Measurements from ENCODE around the gene CDH16.
A peak's percentile ranks its signal among the peaks of the same experiment; 100 is the strongest.
"Not testable (repeated sequence)": the region's sequence is repeated elsewhere in the genome, so short reads cannot be mapped to it uniquely, and the experiment has no call there.

CDH16 gene

DNA sequence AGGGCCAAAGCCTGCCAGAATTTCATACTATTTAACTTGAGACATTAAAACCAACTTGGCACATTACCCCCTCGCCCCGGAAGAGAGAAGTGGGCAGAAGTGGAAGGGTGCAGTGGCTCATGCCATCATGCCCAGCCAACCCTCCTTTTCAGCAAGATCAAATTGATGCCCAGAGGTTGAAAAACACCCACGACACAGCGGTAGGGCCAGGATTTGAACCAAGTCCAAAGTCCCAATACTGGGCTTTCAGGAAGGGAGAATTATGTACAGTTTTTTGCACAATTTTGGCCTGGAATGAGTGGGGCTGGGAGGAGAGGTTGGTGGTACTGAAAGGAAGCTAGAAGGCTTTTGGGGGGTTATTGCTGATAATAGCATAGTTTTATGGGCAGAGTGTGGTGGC is 27.3 kb downstream of the CDH16 start:
- DNase-seq = no peak

DNA sequence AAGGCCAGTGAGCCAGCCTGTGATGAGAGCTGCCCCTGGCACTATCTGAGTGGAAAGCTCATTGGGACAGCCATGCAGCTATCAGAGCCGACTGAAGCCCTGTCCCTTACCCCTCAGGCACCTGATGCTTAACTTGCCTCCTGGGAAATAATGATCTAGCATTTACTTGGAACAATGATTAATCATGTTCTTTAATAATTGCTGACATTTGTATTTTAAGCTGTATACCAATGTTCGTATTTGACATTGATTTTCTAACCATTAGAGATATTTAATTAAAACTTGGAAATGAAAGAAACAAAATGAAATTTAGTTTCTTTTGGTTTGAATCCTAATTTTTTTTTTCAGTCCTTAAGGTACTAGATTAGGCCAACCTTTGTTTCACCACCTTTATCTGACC is 27.9 kb downstream of the CDH16 start:
- DNase-seq = no peak

DNA sequence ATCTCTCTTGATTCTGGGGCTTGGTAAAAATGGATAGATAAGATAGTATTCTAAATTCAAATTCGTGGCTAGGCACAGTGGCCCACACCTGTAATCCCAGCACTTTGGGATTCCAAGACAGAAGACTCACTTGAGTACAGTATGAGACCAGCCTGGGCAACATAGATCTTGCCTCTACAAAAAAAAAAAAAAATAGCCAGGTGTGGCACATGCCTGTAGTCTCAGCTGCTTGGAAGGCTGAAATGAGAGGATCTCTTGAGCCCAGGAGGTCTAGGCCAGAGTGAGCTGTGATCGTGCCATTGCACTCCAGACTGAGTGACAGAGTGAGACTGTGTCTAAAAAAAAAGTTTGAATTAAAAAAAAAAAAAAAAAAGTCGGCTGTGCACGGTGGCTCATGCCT is 29.1 kb downstream of the CDH16 start:
- DNase-seq = no peak

DNA sequence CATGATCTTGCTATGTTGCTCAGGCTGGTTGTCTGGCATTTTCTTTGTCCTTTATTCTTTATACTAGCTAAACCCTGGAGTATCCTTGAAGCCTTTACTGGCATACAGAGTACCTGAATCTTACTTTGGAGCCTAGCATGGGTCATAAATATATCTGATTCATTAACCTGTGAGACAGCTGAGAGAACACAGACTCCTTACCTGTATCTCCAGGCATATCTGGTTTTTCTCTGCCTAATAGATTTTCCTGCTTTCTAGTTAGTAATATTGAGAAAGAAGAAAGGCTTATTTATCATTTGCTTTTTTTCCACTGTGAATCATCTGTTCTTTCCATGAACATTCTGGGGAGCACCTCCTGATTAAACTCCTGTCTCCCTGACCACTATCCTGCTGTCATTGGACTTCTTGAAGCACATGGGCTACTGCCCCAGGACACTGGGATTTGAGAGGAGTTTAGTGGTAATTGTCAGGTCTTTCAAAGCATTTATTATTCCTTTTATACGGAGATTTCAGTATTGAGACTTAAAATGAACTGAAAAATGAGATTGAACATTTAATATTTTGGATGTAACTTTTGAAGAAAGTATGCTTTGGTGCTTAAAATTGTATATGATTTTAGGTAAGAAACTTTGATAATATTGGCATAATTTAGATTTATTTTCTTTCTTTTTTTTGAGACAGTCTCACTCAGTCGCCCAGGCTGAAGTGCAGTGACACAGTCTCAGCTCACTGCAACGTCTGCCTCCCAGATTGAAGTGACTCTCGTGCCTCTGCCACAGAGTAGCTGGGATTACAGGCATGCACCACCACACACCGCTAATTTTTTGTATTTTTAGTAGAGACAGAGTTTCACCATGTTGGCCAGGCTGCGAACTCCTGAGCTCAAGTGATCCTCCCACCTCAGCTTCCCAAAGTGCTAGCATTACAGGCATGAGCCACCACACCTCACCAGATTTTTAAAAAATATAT is 29.8 kb downstream of the CDH16 start:
- no peak for DNase-seq

DNA sequence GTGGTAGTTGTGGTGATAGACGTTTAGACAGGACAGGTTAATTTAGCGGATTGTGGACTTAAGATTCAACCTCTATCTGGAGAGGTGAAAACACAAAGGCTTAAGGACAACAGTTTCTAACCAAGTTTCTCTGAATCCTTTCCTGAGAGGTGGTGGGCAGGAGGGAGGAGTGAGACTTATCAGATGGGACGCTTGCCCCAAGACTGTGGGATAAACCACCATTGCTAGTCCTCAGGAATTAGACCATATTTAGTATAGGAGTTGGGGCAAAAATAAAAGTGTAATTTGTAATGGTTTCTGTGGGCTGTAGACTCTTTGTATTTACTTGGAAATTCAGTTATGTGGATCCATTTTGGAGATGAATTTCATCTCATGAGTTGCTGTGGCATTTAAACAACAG is 31.8 kb downstream of the CDH16 start:
- no peak for DNase-seq

DNA sequence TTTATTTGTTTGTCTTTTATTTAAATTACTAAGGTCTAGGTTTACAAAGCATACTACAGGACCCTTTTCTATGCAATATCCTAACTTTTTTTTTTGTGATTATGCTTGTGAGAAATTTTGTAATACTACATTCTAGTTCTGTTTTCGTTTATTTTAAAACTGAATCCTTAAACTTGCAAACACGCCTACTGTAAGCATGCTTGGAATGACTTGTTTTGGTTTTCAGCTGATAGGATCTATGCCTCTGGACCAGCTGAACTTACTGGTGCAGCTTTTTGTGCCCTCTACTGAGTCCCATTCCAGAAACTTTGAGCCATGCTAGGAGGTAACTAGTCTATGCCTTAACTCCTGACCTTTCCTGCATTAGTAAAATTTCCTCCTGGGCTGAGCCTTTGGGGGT is 32.4 kb downstream of the CDH16 start:
- DNase-seq = no peak

DNA sequence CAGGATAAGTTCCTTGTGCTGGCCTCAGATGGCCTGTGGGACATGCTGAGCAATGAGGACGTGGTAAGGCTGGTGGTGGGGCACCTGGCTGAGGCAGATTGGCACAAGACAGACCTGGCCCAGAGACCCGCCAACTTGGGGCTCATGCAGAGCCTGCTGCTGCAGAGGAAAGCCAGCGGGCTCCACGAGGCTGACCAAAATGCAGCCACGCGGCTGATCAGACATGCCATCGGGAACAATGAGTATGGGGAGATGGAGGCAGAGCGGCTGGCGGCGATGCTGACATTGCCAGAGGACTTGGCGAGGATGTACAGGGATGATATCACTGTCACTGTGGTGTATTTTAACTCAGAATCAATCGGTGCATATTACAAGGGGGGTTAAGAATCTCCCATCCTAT is 33.2 kb downstream of the CDH16 start:
- DNase-seq = no peak

DNA sequence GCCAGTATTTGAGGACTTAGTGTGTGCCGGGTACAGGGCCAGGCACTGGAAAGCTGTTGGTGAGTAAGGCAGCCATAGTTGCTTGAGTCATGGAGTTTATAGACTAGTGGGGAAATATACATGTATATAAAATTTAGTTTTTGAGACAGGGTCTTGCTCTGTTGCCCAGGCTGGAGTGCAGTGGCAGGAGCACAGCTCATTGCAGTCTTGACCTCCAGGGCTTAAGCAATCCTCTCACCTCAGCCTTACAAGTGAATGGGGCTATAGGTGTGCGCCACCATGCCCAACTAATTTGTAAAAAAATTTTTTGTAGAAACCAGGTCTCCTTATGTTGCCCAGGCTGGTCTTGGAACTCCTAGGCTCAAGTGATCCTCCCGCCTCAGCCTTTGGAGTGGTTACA is 36.0 kb downstream of the CDH16 start:
- DNase-seq = no peak

DNA sequence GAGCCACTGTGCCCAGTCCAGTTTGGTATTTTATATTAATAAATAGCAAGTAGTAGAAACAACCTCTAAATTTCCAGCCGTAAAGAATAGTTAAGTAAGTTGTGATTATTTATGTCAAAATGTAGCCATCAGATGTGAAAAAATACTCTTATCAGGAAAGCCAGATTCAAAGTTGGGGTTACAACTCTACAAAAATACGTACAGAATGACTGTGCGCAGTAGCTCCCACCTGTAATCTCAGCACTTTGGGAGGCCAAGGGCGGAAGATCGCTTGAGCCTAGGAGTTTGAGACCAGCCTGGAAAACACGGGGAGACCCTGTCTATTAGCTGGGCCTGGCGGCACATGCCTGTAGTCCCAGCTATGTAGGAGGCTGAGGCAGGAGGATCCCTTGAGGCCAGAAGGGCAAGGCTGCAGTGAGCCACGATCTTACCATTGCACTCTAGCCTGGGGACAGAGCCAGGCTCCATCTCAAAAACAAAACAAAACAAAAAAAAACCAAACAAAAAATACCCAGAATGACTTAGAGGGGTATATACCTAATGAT is 36.6 kb downstream of the CDH16 start:
- DNase-seq = no peak

DNA sequence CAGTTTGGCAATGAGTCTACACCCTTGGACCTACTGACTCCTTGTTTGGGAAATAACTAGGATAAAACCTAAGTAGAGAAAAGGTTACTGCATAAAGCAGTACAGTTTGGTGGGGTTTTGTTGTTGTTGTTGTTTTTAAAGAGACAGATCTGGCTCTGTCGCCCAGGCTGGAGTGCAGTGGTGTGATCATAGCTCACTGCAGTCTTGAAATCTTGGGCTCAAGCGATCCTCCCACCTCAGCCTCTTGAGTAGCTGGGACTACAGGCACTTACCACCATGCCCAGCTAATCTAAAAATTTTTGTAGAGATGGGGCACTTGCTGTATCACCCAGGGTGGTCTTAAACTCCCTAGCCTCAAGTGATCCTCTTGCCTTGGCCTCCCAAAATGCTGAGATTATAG is 37.1 kb downstream of the CDH16 start:
- no peak for DNase-seq

DNA sequence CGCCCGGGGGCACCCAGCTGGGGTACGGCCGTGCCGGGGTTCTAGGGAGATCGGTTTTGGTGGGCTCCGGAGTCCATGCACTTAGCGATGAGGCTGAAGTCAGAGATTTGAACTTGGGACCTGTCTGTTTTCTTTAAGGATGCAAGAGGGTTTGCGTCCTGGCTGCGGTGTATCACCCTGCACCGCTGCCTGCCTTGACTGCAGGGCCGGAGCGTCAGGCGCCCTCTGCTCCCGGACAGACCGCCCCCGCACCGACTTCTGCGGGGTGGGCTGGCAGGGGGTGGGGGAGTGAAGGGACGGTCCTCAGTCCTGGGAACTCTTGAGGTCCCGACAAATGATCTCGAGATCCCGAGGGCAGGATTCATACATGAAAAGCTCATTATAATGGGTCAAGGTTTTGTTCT is 37.7 kb downstream of the CDH16 start:
- DNase-seq = no peak

DNA sequence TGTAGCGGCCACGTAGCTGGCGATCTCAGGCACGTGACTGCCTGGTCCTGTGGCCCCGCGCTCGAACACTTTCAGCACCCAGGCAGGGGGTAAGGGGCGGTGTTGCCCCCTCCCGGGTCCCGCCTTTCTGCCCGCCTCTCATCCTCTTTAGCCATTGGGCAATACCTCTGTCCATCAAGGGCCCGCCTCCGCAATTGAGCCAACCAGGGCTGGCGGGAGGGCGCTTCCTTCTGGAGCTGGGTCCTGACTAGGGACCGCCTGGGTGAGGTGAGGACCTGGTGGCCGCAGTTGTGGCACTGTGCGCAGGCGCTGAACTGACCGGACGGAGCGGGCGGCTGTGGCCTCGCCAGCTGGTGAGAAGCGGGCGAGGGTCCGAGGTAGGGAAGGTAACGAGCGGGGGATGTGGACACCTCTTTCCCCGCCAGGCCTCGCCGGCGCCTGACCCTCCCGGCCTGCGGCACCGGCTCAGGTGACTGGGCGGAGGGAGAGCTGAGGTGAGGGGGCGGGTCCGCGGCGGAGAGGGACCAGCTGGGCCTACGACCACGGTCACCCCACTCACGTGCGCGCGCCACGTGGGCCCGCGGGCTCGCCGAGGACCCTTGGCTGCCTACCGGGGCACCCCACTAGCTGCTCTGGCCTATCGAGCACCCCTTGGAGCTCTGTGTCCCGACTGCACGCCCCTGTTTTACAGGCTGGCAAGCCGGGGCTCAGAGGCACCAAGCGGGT is 38.2 kb downstream of the CDH16 start, which contains the start of gene PDP2:
Gene PDP2 (plus strand): TSS at position 228 of the 726 bp plus-strand sequence. CDS start 3,770 bp downstream, outside the sequence.
- DNase-seq = peak; percentile 50

DNA sequence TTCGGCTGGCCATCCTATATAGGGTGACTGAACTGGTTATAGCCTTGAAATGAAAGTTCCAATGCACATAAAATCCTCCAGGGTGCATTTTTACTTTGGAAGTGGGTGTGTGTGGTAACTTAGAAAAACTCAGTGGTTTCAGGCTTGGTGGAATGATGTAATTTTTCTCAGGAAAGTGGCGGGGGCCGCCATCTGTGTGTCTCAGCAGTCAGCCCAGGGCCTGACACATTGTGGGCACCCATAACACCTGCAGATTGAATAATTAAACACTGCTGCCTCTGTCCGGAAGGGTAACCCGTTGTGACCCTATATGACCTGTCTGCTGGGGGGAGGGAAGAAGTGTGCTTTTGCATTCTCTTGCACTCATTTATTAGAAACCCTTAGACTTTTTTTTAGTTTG is 40.6 kb downstream of the CDH16 start:
- no peak for DNase-seq

DNA sequence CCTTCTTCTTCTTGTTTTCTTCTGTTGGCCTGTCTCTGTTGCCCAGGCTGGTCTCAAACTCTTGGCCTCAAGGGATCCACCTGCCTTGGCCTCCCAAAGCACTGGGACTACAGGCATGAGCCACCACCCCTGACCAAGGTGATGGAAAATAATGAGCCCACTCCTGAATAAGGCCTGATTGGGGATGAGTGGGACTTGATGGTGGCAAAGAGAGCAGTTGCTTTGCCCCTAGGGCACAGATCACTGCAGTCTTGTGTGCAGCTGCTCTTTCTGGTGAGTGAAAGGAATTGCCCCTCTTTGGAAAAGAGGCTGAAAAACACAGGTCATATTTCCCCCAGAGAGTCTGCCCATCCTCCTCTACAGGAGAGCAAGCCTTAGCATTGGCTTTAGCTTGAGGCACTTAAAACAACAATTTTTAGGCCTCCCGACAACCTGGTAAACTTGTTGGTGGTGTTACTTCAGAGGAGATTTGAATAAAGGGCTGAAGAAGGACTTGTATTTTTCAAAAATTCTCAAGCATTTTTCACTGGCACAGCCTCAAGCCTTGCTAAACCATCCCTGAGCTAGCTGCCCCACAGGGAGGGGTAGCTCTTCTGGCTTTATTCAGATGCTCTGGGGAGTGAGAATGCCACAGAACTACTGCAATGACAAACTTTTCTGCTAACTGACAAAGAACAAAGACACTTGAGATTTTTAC is 44.5 kb downstream of the CDH16 start:
- no peak for DNase-seq

DNA sequence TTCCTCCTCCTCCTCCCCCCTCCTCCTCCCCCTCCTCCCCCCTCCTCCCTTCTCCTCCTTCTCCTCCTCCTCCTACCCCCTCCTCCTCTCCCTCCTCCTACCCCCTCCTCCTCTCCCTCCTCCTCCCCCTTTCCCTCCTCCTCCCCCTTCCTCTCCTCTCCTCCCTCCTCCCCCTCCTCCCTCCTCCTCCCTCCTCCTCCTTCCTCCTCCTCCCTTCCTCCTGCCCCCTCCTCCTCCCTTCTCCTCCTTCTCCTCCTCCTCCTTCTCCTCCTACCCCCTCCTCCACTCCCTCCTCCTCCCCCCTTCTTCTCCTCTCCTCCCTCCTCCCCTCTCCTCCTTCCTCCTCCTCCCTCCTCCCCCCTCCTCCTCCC is 45.0 kb downstream of the CDH16 start:
- DNase-seq = no peak

DNA sequence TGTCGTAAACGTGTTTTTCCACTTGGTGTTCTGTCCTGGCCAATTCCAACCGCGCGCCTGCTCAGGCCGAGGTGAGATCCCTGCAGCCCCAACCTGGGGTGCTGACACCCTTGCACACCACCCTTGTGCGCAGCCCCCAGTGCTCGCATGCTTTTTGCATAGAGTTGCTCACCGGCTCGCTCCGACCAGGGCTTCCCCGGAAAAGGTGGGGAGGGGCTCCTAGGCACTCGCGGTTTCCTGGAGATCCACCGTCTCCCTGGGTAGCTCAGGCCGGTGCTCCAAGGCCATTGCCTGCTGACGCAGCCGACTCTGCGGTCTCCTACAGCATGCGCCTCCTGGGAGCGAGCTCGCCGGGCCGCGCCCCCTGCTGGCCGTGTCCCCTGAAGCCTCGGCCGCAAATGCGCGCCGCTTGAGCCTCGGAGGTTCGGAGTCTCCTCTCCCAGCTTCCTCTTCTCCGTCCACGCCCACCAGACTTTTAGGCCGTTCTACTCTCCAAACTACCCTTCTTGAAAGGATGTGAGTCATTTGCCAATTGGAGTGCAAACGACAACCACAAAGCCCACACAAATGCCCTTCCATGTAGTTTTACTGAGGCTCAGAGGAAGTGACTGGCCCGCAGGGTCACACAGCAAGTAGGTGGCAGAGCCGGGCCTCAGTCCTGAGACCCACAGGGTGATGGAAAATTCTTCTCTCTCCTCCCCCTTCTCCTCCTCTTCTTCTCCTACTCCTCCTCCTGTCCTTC is 45.6 kb downstream of the CDH16 start:
- DNase-seq = no peak

DNA sequence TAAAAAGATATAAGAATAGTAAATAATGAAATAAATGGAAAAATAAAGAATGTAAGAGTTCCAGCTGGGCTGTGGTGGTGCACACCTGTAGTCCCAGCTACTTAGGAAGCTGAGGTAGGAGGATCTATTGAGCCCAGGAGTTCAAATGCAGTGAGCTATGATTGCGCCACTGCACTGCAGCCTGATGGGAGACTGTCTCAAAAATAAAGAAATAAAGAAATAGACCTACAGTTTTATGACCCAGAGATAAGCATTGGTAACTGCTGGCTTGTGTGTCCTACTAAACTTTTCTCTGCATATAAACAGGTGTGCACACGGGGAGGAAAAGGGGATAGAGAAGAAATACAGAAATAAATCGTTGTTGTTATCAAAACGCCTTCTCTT is 46.1 kb downstream of the CDH16 start:
- no peak for DNase-seq

DNA sequence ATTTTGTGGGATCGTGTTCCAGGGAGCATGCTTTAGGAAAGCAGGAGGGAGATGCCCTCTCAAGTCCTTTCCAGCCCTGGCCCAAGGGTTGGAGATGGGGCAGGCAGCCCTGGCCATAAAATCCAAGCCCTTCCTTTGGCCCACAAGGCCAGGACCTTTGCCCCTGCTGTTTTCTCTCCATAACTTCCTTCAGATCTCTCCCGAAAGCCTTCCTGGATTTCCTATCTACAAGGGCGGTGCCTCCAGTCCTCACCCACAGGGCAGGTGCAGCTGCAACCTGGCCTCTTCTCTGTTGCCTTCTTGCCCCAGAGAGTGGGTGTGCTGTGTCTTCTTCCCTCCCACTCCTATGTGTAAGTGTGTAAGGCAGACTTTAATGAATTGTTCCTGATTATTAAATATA is 46.8 kb downstream of the CDH16 start:
- no peak for DNase-seq

DNA sequence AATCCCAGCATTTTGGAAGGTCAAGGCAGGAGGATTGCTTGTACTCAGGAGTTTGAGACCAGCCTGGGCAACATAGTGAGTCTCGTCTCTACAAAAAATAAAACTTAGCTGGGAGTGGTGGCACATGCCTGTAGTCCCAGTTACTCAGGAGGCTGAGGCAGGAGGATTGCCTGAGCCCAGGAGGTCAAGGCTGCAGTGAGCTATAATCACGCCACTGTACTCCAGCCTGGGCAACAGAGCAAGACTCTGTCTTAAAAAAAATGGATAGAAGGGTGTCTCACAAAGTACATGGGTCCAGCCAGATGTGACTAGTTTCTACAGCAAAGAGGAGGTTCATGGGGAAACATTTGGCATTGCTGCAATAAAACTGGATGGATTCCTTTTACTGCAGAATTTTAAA is 47.3 kb downstream of the CDH16 start:
- not testable (repeated sequence) for DNase-seq

DNA sequence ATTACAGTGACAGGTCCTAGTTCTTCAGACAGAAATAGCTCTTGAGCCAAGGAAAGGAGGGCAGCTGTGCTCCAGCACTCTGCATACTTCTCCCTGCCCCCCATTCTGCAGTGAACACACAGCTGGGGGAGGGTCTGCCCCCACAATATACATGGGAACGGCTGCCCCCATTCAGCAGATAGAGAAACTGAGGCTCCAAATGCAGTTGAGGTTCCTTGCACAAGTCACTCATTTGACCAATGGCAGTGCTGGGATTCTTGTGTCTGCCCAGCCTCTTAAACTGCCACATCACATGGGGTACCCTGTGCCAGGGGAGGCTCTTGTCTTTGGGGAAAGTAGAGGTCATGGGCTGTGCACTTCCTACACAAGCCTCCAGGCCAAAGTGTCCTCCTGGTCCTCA is 49.3 kb downstream of the CDH16 start:
- DNase-seq = no peak

DNA sequence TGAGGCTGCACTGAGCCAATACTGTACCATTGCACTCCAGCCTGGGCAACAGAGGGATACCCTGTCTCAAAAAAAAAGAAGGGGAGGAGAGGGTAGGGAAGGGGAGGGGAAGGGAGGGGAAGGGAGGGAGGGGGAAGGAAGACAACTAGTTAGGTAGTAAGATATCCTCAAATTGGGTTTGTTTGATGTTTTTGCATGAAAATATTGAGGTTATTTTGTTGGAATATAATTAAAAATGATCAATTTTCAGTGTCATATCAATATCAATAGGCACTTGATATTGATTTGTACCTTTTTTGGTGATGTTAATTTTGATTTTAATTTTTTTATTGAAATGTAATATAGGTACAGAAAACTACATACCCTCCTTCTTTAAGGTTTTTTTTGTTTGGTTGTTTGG is 55.0 kb downstream of the CDH16 start:
- no peak for DNase-seq

DNA sequence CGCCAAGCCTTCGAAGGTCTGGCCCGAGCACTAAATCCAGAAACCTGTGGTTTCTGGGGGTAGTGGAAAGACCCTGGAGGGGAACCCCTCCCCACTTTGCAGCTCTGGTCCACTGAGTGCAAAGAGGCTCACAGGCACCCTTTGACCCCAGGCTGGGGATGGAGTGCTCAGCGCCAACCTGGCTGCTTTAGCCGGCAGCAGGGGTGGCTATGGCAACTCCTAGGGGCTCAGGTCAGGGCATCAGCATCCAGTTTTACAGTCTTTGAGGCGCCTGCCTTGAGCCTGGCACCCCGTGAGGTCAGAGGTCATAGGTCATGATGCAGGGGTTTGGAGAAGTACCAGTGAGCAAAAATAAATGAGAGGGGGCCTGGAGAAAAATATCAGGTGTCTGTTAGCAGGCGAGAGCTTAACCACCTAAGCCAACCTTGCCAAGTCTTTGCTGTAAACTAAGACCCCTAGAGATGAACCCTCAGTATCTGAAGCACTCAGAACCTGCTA is 56.6 kb downstream of the CDH16 start:
- no peak for DNase-seq

Data from NCI-H2029 treated with DMSO at 0.1 percent for 48 hours (cell line).